Gastroesophageal sphincter (tissue), 3 donors: Measurements from ENCODE around the gene CCL15.

Experiments used
- POLR2A ChIP-seq, 2 donors: fragments of 450-650 bp; IDR thresholded peaks; one replicate each; pipeline ENCODE4 v1.6.1; 2017; ENCODE audit warnings: antibody characterized with exemption in 2 of 2, mild to moderate bottlenecking in 2 of 2, moderate library complexity in 1 of 2
- POLR2AphosphoS5 ChIP-seq: sonication (generic); formaldehyde crosslinking; IDR thresholded peaks from one replicate; pipeline ENCODE4 v1.6.1; 2017; ENCODE audit warnings: antibody characterized with exemption
- TF ChIP-seq, protein P1 (sequence below), 4 experiments: fragments of 200-600 bp in 2 of 4; fragments of 450-650 bp in 2 of 4; sonication (generic) in 1 of 4; IDR thresholded peaks; one replicate each; pipeline ENCODE4 v1.5.1; 2017 to 2019; ENCODE audit warnings: antibody characterized with exemption in 4 of 4, mild to moderate bottlenecking in 2 of 4, moderate library complexity in 2 of 4

DNA sequence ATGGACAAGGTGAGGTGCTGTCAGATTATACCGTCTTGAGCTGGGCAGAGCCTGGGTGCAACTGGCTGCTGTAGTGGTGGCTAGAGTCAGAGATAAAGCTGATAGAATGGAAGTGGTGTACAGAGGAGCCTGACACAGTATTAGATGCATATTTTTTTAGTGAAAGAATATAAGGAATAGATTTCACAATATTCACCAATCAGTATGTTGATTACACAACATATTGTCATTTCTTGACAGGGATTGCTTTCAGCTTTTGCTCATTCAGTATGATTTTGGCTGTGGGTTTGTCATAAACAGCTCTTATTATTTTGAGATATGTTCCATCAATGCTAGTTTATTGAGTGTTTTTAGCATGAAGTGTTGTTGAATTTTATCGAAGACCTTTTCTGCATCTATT, 18.1 kb upstream of the CCL15 start:
- TF ChIP-seq, protein P1, sequence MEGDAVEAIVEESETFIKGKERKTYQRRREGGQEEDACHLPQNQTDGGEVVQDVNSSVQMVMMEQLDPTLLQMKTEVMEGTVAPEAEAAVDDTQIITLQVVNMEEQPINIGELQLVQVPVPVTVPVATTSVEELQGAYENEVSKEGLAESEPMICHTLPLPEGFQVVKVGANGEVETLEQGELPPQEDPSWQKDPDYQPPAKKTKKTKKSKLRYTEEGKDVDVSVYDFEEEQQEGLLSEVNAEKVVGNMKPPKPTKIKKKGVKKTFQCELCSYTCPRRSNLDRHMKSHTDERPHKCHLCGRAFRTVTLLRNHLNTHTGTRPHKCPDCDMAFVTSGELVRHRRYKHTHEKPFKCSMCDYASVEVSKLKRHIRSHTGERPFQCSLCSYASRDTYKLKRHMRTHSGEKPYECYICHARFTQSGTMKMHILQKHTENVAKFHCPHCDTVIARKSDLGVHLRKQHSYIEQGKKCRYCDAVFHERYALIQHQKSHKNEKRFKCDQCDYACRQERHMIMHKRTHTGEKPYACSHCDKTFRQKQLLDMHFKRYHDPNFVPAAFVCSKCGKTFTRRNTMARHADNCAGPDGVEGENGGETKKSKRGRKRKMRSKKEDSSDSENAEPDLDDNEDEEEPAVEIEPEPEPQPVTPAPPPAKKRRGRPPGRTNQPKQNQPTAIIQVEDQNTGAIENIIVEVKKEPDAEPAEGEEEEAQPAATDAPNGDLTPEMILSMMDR (IDR thresholded peaks at IDR 0.05), result no peak
- TF ChIP-seq POLR2A (IDR thresholded peaks at IDR 0.05) (no peak), POLR2AphosphoS5 (no peak)
